Renal cortical epithelial cell (primary cell): ENCODE measurements around the gene DSC3. TPM values are rescaled to one million over a fixed set of nuclear protein-coding genes. Genes with fewer than 3 reads are reported as not detected.
"Not testable (repeated sequence)": the region's sequence is repeated elsewhere in the genome, so short reads cannot be mapped to it uniquely, and the experiment has no call there.

Source experiments
- DNase-seq: peaks from one replicate; pipeline ENCODE4 v3.0.0-alpha.2; 2011; ENCODE audit warnings: low read depth
- total RNA-seq: library from RNA; depleted of rRNA; stranded (reverse); fragments of >200 nt; gene quantifications from 2 replicates; pipeline ENCODE4 v1.2.3, GENCODE V29; 2014

The DSC3 gene
- total RNA-seq, 1 donor from 2014 or later: 0.20 TPM

DNA sequence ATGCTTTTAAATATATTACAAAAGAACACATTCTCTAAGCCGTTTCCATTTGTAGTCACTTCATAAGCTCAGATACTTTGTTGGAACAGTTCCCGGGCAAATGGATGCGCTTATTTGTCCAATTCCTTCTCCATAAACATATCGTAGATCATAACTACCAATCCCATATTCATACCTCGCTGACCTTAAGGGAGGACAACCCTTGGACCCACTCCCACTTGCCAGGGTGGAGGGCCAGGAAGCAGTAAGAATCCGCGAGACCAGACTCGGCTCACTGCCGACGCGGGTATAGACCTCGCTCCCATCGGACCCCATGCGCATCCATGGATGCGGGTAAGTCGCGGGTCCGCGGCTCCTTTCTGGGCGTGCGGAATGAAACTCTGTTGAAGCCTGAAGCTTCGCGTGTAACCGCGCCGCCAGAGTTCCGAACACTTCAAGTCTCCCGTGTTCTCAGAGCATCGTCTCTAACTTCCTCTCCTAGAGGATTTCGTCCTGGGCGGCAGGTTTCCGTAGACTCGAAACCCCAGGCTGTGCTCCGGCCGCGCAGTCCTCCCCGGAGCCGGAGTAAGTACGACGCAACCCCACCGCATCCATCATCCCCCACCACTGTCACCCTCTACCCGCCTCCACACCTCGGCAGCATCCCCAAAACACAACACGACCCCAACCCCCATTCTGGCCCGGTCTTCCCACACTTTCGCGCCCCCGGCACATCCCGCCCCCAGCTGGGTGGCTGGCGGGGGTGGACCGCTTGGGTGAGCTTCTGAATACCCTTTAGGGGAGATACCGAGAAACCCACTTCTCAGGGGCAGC is 1.1 kb downstream of the DSC3 start:
- no peak for DNase-seq

DNA sequence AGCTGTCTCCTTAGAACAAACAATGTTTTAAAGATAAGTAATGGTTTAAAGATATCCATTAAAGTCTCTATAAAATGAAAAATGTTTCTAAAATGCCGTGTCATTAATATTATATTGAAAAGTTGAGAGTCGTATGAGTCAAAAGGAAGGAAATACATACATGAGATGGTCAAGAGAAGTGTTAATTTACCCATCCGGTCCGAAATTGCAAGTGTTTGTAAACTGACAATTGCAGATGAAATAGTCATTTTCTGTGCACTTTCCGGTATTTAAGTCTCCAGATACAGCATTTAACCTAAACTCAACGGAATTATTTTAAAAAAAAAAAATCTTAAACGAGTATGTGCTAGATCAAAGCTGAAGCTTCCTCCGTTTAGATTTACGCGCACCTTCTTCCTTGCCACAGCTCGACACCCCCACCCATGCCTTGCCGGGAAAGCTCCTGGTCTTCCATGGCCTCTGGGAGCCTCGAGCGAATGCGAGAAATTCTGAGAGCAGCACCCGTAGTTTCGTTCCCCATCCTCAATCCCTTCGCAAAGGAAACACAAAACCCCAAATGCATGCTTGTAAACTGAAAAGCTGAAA is 1.8 kb downstream of the DSC3 start:
- DNase-seq: no peak

DNA sequence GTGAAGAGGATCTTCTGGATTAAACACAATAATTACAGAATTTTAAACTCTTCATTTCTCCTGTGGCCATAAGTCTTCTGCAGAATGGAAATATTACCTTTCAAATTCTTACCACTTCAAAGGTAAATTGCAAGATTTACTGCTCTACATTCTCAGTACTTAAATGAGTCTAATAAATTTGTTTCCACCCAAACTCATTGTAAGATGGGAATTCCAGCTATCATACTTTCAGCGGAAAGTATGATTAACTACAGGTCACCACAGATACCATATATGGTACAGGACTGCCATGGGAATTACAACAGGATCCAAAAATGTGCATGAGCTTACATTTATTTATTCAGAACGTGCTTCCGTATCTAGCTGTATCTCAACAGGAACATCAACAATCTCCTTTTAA is 3.1 kb downstream of the DSC3 start:
- DNase-seq: no peak

DNA sequence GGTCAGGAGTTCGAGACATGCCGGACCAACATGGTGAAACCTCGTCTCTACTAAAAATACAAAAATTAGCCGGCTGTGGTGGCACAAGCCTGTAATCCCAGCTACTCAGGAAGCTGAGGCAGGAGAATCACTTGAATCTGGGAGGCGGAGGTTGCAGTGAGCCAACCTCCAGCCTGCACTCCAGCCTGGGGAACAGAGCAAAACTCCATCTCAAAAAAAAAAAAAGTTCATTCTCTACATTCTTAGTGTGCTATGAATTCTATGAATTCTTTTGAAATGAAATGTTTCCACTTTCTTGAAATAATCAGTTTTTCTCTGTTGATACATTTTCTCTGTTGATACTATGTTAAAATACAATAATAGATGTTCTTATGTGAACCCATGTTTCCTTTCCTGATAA is 4.9 kb downstream of the DSC3 start:
- not testable (repeated sequence) for DNase-seq

DNA sequence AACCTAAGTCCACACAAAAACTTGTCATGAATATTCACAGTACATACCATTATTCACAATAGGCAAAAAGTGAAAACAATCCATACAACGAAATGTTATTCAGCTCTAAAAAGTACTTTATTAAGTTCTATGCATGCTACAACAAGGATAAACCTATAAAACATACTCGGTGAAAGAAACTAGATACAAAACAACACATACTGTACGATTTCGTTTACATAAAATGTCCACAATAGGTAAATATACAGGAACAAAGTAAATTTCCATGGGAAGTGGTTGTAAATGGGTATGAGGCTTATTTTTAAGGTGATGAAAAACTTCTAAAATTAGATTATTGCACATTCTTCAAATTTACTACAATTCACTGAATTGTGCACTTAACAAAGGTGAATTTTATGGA is 8.0 kb downstream of the DSC3 start:
- DNase-seq: no peak

DNA sequence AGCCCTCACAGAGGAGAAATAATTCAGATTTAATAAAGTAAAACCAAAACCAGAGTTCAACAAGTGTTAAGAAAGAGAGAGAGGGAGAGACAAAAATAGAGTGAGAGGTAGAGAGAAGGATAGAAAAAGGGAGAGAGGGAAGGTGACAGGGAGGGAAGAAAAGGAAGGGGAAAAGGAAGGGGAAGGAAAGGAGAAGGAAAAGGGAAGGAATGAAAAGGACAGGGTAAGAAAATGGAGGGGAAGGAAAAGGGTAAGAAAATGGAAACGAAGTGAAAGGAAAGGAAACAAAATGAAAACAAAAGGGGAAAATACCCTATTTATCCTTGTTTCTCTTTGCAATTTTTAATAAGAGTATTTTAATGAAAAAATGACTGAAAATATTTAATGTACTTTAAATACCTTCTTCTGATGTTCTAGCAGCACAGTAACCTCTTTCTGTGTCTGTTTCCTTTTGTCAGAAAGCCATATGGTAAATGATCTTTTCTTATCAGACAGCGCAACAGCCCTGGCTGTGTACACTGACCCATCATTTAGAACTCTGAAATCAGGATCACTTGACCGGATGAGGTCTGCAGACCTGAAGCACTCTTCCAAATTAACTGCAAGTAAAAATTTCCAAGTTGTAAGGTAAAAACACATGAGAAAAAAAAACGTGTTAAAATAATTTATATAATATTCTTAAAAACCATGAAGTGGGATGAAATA is 11.8 kb downstream of the DSC3 start:
- DNase-seq: no peak

DNA sequence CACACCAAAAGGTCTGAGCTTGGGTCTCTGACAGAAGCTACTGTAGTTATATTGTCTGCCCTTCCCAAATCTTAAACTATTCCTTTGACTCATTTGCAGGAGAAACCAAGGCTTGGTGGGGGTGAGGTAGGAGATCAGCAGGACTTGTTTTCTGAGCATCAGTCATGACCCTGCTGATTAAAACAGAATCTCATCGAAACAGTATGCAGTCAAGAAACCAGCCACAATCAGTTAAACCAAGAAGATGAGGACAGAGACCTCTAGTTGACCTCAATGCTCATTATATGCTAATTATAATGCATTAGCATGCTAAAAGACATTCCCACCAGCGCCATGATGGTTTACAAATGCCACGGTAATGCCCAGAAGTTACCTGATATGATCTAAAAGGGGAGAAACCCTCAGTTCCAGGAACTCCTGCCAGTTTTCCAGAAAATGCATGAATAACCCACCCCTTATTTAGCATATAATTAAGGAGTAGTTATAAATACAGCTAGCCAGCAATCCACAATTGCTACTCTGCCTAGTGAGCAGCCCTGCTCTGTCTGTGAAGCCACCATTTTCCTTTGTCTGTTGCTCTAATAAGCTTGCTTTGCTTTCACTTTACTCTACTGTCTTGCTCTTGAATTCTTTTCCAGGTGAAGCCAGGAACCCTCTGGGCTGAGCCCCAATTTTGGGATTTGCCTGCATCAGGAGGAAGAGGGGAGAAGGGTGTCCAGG is 26.7 kb downstream of the DSC3 start:
- DNase-seq: no peak

DNA sequence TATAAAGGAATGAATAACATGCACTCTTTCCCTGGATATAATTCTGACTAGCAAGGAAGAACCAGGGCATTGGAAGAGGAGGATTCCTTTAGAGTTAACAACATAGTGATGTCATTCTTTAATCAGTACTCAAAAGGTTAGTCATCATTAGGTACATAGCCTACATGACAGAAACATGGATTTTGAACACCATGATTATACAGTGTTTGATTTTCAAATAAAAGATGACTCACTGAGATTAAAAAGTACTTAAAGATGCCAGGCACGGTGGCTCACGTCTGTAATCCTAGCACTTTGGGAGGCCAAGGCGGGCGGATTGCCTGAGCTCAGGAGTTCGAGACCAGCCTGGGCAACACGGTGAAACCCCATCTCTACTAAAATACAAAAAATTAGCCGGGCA is 31.1 kb downstream of the DSC3 start:
- DNase-seq: peak; percentile 95

DNA sequence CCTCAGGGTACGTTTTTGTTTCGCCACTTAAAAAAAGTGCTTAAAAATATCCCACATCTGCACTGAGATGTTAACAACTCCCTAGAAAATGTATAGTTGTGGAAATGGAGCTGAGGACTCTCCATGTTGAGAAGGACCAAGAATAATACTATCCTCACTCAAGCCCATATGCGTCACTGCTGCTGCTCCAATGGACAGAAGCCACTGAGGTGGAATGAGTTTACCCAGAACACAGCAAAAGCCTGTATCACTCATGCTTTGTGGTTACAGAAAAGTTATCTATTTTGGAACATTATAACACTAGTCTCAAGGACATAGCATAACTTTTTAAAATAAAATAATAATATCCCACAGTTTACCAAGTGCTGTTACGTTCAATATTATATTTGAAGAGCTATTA is 31.9 kb downstream of the DSC3 start:
- no peak for DNase-seq

DNA sequence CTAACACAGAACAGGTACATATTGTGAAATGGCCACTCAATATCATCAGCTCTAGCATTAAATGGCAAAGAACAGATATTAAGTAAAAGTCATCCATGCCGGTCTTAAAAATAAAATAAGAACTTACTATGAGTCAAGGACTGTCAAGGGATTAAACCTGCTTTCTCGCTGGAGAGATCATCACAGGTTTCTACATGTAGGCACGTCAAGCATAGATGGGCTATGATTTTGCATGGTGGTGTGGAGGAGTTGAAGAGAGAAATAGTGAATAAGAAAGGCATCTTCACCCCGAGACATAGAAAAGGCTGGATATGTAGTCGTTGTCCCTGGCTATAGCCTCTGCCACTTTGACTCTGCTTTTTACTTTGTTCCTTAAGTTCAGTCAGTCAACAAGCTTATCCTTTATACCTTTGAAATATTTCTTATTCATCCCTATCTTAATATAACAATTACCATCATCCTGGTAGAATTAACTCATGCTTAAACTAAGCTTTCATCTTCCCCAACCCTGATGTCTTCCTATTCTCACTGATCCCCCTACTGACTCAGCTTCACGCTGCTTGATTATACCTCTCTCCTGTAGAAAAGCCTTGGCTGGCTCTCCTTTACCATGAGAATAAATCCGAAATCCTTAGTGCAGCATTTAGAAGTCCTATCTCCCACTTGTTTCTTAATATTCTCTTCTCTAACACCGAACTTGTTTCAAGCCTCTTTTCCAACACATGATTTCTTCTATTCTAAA is 42.5 kb downstream of the DSC3 start:
- no peak for DNase-seq

DNA sequence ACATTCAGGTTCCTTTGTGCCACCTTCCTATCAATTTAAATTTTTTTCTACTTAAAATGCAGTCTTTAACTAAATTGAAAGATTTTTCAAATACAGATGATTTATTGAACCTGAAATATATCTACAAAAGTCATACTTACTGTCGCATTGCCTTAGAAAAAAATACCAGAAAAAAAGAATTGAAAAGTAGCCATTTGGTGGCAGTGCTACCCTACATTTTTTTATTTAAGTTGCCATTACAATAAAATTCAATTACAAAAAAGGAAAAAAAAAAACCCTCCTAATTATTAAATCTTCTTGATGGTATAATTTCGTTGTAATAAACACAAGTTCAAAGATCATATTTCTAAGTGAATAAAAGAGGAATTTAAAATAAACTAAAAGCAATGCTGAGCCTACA is 43.4 kb downstream of the DSC3 start:
- DNase-seq: peak; percentile 29

DNA sequence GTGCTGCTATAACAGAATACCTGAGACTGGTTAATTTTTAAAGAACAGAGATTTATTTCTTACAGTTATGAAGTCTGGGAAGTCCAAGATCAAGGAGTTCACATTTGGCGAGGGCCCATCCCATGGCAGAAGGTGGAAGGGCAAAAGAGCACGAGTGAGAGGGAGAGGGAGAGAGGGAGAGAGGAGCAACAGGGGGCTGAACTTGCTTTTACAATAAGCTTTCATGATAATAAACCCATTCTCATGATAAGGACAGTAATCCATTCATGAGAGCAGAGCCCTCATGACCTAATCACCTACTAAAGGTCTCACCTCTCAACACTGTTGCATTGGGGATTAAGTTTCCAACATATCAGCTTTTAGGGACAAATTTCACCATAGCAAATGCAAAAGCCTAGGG is 45.3 kb downstream of the DSC3 start:
- DNase-seq: no peak

DNA sequence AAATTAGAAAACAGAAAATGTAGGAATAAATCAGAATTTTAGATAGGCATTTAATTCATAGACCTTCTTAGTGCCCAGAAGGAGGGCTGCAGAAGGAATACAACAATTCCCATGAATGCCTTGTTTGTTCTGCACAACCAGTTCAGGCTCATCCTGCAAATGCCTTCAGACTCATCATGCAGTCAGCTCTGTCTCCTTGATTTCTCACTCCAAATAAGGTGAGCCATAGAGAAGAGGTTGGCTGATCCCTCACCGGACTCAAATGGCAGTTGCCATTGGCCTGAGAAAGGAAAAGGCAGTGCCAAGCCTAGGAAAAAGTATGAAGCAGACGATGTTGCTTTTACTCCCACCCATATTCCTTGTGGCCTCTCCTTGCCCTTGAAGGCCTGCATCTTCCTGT is 50.3 kb downstream of the DSC3 start:
- DNase-seq: peak; percentile 7

DNA sequence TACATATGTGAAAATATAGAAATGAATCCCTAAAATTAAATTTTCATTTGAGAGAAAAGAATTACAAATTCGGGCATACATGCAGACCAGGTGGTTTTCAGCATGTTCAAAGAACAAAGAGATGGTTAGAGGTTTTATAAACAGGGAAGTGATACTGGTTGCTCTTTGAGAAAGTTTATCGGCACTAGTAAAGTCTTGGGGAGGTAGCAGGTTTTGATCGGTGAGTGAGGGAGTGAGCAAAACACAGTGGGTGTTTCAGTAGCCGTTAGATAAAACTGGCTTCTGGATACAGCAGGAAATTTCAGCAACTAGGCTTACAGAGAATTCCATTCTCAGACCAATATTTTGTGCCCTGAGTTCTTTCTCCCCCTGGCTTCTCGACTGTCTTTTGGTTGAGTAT is 51.1 kb downstream of the DSC3 start:
- no peak for DNase-seq

DNA sequence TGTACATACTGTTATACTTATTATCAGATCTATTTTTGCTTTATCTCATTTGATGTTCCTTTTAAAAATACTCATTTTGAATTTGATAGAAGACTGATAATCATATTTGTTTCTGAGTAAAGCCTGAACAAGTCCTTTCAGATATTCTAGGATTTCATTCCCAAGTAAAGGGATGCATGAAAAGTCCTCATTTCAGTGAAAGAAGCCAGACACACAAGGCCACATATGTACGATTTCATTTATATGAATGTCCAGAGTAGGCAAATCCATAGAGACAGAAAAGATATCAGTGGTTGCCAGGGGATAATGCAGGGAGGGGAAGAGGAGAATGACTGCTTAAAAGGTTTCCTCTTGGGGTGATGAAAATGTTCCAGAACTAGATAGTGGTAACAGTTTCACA is 53.4 kb downstream of the DSC3 start:
- no peak for DNase-seq

DNA sequence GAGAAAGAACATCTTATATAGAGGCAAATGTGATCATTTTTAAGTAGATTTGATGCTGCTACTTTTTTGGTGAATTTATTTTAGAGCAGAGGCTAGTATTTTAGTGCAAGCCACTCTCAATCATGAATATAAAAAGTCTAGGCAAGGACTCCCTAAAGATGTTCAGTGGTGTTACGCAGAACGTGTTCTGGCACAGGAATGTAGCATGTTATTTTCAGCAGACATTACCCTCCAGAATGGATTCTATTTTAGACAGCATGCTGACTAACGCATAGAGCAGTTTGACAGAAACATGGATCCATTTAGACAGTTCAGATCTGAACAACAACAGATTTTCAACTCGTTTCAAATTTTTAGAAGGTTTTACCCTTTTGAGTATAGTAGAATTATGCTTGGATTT is 54.1 kb downstream of the DSC3 start:
- DNase-seq: no peak

DNA sequence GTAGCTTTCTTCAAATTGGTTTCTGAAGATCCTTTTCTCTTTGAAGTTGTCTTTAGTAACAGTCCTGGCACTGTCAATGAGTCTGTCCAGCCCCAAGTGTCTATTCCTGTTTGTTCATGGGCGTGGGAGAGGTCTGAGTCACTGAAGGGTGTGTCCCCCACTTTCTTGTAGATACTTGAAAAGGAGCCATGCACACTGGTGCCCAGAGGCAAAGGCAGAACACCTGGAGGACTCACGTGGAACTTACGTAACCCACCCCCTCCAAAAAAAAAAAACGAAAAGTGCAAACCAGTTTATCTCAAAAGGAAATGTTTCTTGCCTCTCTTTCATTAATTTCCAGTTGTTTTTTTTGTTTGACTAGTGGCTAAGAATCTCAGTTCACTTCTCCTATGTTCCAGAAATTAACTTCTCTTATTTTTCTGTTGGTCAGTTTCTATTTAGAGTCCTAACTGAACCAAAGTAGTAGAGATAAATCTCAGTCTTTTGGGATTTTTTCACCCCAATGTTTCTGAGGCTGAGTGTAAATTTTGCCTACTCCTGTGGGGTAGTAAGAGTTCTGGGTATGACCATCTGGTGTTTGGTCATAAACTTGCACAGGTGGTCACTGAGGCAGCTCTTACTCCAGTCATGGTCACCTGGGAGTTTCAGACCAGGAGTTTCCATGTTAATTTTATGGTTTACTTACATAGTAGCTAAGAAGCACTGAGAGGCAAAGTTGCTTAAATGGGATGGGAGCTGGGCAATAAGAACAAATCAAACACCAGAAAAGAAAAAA is 54.9 kb downstream of the DSC3 start:
- peak; percentile 69 for DNase-seq

DNA sequence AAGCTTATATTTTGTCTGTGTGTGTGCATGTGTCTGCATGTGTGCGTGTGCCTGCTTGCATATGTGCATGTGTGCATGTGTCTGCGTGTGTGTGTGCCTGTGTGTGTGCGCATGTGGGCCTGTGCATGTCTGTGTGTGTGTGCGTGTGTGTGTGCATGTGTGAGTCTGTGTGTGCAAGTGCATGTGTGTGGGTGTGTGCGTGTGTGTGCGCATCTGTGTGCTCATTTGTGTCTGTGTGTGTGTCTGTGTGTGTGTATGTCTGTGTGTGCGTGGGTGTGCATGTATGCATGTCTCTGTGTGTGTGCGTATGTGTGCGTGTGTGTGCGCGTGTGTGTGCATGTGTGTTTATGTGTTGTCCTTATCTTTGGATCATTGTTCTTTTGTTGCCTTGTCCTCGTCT is 56.8 kb downstream of the DSC3 start:
- DNase-seq: no peak

DNA sequence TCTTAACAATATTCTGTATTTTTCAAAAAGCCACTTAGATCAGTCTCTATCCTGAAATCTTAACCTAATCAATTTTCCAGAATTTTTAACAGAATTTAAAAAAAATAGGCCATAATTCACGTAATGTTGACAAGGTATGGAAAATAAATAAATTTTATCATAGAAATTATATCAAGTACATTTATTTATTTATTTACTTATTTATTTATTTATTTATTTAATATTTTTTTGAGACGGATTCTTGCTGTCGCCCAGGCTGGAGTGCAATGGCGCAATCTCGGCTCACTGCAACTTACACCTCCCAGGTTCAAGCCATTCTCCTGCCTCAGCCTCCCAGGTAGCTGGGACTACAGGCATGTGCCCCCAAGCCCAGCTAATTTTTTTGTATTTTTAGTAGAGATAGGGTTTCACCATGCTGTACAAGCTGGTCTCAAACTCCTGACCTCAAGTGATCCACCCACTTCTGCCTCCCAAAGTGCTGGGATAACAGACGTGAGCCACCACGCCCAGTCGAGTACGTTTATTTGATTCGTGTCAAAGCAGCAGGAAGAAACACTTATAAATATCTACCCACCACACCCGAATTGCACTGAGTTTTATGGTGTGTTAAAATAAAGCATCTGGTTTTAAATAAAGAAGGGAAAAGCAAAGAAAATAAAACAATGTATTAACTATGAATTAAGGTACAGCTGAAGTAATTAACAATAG is 60.1 kb downstream of the DSC3 start:
- DNase-seq: no peak

DNA sequence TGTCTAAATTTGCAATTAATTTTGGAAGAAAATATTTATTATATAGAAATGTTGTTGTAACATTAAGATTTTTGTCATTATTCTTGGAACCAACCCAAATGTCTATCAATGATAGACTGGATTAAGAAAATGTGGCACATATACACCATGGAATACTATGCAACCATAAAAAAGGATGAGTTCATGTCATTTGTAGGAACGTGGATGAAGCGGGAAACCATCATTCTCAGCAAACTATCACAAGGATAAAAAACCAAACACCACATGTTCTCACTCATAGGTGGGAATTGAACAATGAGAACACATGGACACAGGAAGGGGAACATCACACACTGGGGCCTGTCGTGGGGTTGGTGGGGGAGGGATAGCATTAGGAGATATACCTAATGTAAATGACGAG is 64.5 kb downstream of the DSC3 start:
- DNase-seq: not testable (repeated sequence)
